HG02840 (cell line): ENCODE results near the gene ALDH1A3.

Experiments used
- ATAC-seq: cut with Tn5 transposase; IDR thresholded peaks from one replicate; pipeline ENCODE4 v1.9.1; 2021; ENCODE audit warnings: mild to moderate bottlenecking, moderate library complexity, moderate number of reproducible peaks; ENCODE audit not compliant: unreplicated experiment, low FRiP score

The ALDH1A3 gene

DNA sequence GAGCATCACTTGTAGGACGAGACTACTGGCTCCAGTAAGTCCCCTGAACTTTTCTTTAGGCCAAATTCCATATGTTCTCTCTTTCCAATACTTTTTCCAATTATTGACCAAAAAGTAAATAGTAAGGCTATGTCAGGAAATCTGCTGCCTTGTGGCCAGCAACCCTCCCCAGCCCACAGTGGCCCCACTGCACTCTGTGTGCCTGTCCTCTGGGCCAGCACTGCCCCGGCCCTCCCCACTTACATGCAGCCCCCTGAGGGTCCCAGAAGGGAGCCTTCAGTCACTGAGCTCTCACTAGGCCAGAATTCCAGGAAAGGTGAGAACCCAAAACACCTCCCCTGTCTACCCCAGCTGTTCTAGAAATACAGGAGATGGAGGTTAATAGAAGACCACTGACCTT lies 21.3 kb upstream of the ALDH1A3 start:
- ATAC-seq: no peak

DNA sequence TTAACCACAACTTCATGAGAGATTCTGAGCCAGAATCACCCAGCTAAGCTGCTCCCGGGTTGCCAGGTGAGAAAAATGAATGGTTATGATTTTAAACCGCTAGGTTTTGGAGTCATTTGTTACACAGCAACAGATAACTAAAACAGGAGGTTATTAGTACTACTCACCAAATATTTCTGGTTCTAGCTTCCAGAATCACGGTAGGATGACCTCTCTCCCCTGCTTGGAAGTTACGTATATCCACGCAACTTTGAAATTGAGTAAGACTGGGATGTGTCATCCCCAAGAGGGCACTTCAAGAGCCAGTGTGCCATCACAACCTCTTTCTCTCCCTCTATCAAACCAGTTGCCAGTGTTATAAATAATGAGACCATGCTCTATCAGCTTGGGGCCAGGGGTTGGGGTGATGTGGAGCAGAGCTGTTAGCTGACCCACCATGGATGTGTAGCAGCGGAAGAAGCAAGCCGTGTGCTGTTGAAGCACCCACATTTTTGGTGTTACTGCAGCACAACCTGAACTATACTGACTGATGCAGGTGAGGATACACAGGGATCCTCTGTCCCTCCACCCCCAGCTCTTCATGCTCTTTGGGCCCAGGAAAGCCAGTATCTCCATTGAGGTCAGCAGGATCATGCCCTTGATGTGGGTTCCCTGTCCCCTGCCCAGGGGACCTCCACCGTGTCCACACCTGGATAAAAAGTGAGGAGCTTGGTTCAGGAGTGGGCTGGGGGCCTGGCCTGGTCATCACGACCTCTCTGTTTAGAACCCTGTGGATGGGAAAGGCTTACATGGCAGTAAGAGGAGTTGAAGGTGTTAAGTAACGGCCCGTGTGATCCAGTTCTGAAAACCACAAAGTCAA lies 19.4 kb upstream of the ALDH1A3 start:
- ATAC-seq: no peak

GRCh38 chr15:100860829-100861510 lies 18.7 kb upstream of the ALDH1A3 start:
- ATAC-seq: no peak

DNA sequence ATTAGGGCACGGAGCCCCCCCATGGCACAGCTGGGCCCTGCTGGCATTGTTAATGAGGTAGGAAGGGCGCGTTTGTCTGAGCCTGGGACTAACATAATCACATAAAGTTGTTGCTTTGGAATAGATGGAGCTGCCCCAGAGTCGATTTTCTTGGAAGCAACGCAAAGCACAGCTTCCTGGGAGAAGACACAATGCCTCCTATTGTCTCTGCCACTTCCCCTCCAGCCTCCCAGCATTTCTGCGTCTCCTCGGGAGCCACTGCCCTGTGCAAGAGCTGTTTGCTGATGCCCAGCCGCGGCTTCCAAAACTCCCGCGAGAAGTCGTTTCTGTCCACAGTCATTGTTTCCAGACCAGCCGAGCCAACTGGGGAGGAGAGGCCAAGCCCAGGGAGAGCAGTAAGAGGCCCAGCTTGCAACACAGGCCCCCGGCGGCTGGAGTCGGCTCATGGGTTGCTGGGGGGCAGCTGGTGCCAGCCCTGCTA lies 18.1 kb upstream of the ALDH1A3 start:
- ATAC-seq: no peak

DNA sequence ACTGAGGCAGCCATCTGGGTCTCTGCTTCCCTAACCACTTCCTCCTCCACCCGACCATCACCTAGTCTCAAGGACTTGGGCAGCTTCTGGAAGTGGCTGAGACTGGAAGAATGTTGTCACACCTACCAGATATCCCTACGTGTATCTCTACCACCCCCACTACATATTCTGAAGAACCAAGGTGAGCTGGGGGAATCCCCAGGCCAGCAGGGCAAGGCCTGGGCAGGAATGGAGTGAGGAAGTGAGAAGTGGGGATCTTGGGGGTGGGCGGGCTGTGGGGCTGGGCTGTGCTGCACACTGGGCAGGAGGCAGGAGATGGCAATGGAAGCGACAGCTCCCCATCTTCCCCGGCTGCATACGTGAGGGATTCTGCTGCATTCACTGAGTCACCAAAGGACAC lies 17.5 kb upstream of the ALDH1A3 start:
- ATAC-seq: no peak

DNA sequence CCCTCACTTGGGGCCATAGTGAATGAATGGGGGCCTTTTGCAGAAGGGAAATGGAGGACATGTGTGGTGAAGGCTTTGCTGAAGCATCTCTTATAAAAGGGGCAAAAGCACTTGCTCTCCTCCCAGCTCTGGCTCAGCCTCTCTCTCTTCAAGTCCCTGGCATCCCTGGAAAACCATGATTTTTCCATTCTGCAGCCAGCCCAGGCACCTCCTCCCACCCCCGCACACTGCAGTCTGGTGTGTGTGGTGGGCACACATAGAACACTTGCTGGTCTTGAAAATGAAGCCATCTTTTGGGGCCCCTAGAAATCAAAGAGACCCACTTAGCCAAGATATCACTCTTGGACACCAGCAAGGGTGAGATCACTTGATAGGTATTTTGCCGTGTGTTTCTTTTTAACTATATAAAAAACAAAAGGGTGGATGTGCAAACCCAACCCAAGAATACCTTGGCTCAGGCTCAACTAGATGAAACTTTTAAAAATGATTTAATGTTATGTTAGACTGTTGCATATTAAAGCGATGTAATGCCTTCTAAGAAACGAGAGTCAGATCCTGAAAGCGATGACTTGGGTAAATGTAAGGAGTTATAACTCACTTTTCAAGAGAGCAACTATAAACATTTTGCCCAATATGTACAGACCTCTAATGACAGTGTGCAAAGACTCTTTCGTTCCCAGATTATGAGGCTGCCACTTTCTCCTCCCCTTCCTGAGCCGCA lies 16.4 kb upstream of the ALDH1A3 start:
- ATAC-seq: no peak

GRCh38 chr15:100863796-100864267 lies 15.8 kb upstream of the ALDH1A3 start:
- no peak for ATAC-seq

DNA sequence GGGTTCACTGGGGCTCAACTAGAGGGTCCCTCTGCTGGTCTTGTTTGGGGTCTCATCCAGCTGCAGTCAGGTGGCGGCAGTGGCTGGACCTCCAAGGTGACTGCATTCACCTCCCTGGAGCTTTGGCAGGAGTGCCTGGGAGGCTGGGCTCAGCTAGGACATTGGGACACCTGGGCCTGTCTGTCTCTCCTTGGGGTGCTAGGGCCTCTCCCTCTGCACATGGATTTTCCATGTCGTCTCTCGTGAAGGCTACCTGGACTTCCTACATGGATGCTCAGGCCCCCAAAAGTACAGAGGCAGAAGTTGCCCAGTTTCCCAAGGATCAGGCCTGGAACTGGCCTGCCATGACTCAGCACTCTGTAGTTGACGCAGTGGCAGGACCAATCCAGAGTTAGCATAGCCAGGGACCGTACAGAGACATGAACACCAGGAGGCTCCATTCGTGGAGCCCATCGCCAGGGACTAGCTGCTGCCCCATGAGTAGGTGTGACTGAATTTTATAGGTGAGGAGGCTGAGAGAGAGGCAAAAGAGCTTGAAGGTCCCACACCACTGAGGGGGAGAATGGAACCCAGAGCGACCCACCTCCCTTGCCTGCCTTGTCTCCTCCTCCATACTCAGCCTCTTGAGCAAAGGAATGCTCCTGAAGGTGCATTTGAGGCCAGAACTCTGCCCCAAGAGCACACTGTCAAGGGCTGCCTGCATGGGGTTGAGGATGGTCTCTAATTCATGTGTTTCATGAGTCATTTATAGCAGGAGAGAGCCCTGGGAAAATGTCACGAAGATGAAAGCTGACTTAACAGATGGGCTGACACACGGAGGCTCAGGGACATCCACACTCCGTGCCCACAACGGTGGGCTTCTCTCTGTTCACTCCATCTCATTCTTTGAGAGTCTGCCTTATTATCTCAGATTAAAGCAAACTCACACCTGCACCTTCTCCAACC lies 13.0 kb upstream of the ALDH1A3 start:
- ATAC-seq: no peak

- ATAC-seq: no peak
These were observed 12.2 kb upstream of the ALDH1A3 start for GRCh38 chr15:100867433-100867832.

- no peak for ATAC-seq
These were observed 10.3 kb upstream of the ALDH1A3 start for GRCh38 chr15:100869151-100869999.

GRCh38 chr15:100873029-100873677 lies 6.5 kb upstream of the ALDH1A3 start:
- ATAC-seq: no peak

- ATAC-seq: no peak
These were observed 4.1 kb upstream of the ALDH1A3 start for GRCh38 chr15:100875495-100875894.

- no peak for ATAC-seq
These were observed 3.7 kb upstream of the ALDH1A3 start for GRCh38 chr15:100875976-100876375.

DNA sequence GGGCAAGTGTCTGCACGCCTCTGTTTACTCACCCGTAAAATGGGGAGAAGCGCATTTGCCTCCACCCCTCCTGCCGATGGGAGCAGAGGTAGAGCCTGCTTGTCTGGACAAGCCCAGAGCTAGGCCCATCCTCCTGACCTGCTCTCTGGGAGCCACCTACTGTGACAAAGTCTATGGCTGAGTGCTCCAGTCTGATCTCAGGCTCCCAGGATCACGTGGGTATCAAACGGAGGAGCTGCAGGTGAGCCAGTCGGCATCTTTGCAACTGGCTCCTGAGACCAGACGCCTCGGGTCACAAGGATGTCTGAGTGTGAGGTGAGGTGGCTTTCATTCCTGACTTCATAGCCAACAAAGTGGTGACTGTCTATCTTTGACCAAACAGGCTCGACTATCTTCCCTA lies 2.1 kb upstream of the ALDH1A3 start:
- ATAC-seq: no peak

DNA sequence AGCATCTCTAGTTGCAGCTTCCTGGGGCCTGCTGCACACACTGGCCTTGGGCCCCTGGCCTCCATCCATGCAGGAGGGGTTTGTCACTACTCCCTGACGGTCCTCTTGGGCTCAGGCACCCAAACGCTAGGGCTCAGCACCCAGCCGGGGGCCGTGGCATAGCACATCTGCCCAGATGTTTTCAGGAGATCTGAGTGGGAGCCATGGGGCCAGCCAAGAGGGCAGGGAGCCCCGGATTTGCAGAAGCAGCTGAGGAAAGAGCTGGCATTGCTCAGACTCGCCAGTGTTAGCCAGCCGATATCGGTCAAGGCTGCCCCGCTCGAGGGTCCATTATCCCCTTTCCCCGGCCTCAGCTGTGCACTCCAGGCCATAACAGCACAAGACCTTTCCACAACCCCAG lies 1.5 kb upstream of the ALDH1A3 start:
- ATAC-seq: no peak

- ATAC-seq: no peak
These were observed 983 bp upstream of the ALDH1A3 start for GRCh38 chr15:100878648-100879047.

GRCh38 chr15:100879061-100879463 lies 569 bp upstream of the ALDH1A3 start:
- no peak for ATAC-seq

DNA sequence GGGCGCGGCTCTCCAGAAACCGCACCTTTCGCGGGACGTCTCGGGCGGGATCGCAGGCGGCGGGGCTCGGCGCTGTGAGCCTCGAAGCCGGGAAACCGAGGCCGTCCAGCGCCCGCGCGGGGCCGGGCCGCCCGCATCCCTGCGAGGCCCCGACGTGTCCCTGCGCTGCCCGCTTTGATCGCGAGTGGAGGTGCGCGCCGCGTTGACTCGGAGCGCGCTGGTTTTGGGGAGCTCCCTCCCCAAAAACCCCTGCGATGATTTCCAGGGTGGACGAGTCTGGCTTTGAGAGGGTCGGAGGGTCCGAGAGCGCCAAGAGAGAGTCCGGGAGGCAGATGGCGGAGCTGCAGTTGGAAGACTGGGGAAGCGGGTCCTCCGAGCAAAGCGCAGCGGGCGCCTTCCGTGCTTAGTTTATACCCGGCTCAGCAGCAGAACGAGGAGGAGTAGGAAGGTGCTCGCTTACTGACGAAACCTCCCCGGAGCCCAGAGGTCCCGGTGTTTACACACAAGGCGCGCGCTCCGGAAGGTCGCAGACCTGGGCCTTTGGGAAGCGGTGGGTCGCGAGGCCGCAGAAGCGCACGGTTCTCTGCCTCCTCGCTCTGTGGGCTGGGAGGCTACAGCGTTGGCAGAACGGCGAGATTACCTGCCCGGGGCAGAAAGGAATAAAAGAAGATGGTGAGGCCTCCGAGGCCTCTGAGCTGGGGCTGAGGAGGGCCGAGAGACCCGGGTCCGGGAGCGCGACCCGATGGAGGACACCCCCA lies 687 bp downstream of the ALDH1A3 start:
- no peak for ATAC-seq
